WTC11 (cell line): Measurements from ENCODE around the gene PCBP1. TPM values are rescaled to one million over a fixed set of nuclear protein-coding genes. Genes with fewer than 3 reads are reported as not detected.

Experiments used
- ATAC-seq: fragments of 200-7000 bp; cut with Tn5 transposase; 2 replicates; pipeline ENCODE4 v1.10.0; 2021; ENCODE audit warnings: mild to moderate bottlenecking, moderate library complexity
- CTCF ChIA-PET: fragments of 300-600 bp; sonication (Branson Sonifier 250); formaldehyde crosslinking; loops from one replicate; lab custom pipeline; 2021; ENCODE audit warnings: antibody characterized with exemption; lab: Charles Lee
- POLR2A ChIA-PET: fragments of 350-600 bp; sonication (Branson Sonifier 250); formaldehyde crosslinking; loops from one replicate; lab custom pipeline; 2021; ENCODE audit warnings: antibody characterized with exemption; lab: Charles Lee
- DNase-seq: peaks from one replicate; pipeline ENCODE4 v3.0.0; 2021; ENCODE audit warnings: low spot score
- H3K27ac Mint-ChIP-seq: 2 replicates; pipeline ENCODE4 v1.8.0; 2021; ENCODE audit warnings: mixed read lengths
- H3K27me3 Mint-ChIP-seq: 2 replicates; pipeline ENCODE4 v1.8.0; 2021; ENCODE audit warnings: low read depth, mild to moderate bottlenecking, moderate library complexity, mixed read lengths
- H3K36me3 Mint-ChIP-seq: 2 replicates; pipeline ENCODE4 v1.8.0; 2021; ENCODE audit warnings: mixed read lengths
- H3K4me1 Mint-ChIP-seq: 2 replicates; pipeline ENCODE4 v1.8.0; 2022; ENCODE audit warnings: mixed read lengths
- H3K4me3 Mint-ChIP-seq: 2 replicates; pipeline ENCODE4 v1.8.0; 2021; ENCODE audit warnings: mild to moderate bottlenecking, moderate library complexity, mixed read lengths
- H3K9me3 Mint-ChIP-seq: 2 replicates; pipeline ENCODE4 v1.8.0; 2021; ENCODE audit warnings: mixed read lengths
- ARID4B ChIP-seq: sonication (generic); formaldehyde crosslinking; IDR thresholded peaks from 2 replicates; pipeline ENCODE4 v1.8.0; 2023; ENCODE audit warnings: missing genetic modification reagents, mild to moderate bottlenecking, borderline replicate concordance
- ATF1 ChIP-seq: sonication (generic); formaldehyde crosslinking; IDR thresholded peaks from 2 replicates; pipeline ENCODE4 v1.8.1; 2023; ENCODE audit warnings: mild to moderate bottlenecking, moderate library complexity, missing genetic modification reagents
- CBFB ChIP-seq: sonication (generic); formaldehyde crosslinking; IDR thresholded peaks from 2 replicates; pipeline ENCODE4 v1.8.1; 2022; ENCODE audit warnings: mild to moderate bottlenecking, low read depth, missing genetic modification reagents
- CDX4 ChIP-seq: fragments of 250-450 bp; sonication (Bioruptor Pico); IDR thresholded peaks from 2 replicates; pipeline ENCODE4 v1.9.0; 2021; ENCODE audit warnings: moderate library complexity, mild to moderate bottlenecking, inconsistent platforms, borderline replicate concordance
- CREB1 ChIP-seq: sonication (generic); formaldehyde crosslinking; IDR thresholded peaks from 2 replicates; pipeline ENCODE4 v1.8.0; 2023; ENCODE audit warnings: mild to moderate bottlenecking, missing genetic modification reagents
- CREM ChIP-seq: sonication (generic); formaldehyde crosslinking; IDR thresholded peaks from 2 replicates; pipeline ENCODE4 v1.8.1; 2022; ENCODE audit warnings: mild to moderate bottlenecking, missing genetic modification reagents, moderate library complexity
- ERG ChIP-seq: fragments of 250-450 bp; sonication (Bioruptor Pico); IDR thresholded peaks from 2 replicates; pipeline ENCODE4 v1.8.0; 2021; ENCODE audit warnings: mild to moderate bottlenecking
- ESRRA ChIP-seq: sonication (generic); formaldehyde crosslinking; IDR thresholded peaks from 2 replicates; pipeline ENCODE4 v1.8.1; 2022; ENCODE audit warnings: mild to moderate bottlenecking, missing genetic modification reagents, borderline replicate concordance
- GABPB1 ChIP-seq: sonication (generic); formaldehyde crosslinking; IDR thresholded peaks from 2 replicates; pipeline ENCODE4 v1.8.1; 2023; ENCODE audit warnings: mild to moderate bottlenecking, missing genetic modification reagents
- HMGXB4 ChIP-seq: sonication (generic); formaldehyde crosslinking; IDR thresholded peaks from 2 replicates; pipeline ENCODE4 v1.8.1; 2023; ENCODE audit warnings: mild to moderate bottlenecking, moderate library complexity, missing genetic modification reagents
- IRF1 ChIP-seq: sonication (generic); formaldehyde crosslinking; IDR thresholded peaks from 2 replicates; pipeline ENCODE4 v1.8.0; 2023; ENCODE audit warnings: missing genetic modification reagents
- KAT7 ChIP-seq: sonication (generic); formaldehyde crosslinking; IDR thresholded peaks from 2 replicates; pipeline ENCODE4 v1.8.1; 2023; ENCODE audit warnings: missing genetic modification reagents, mild to moderate bottlenecking, borderline replicate concordance
- RORB ChIP-seq: fragments of 250-450 bp; sonication (Bioruptor Pico); IDR thresholded peaks from 2 replicates; pipeline ENCODE4 v1.9.0; 2021; ENCODE audit warnings: mild to moderate bottlenecking
- ZBTB21 ChIP-seq: sonication (generic); formaldehyde crosslinking; IDR thresholded peaks from 2 replicates; pipeline ENCODE4 v1.8.1; 2023; ENCODE audit warnings: mild to moderate bottlenecking, missing genetic modification reagents, borderline replicate concordance
- ZNF263 ChIP-seq: sonication (generic); formaldehyde crosslinking; IDR thresholded peaks from 2 replicates; pipeline ENCODE4 v1.8.1; 2022; ENCODE audit warnings: low read depth, mild to moderate bottlenecking, moderate library complexity, missing genetic modification reagents
- ZNF317 ChIP-seq: sonication (generic); formaldehyde crosslinking; IDR thresholded peaks from 2 replicates; pipeline ENCODE4 v1.8.1; 2023; ENCODE audit warnings: low read depth, mild to moderate bottlenecking, moderate library complexity, missing genetic modification reagents, borderline replicate concordance
- ZNF671 ChIP-seq: fragments of 250-450 bp; sonication (Bioruptor Pico); IDR thresholded peaks from 2 replicates; pipeline ENCODE4 v1.8.0; 2021; ENCODE audit warnings: mild to moderate bottlenecking
- total RNA-seq: library from RNA; stranded (reverse); gene quantifications from 3 replicates; pipeline ENCODE4 v1.2.3, GENCODE V29; 2021

Gene PCBP1
- total RNA-seq, 1 experiment from 2014 or later = 489 TPM

- peaks cover 13% of the 10 kb centered on the region for H3K4me1 Mint-ChIP-seq
- H3K27ac Mint-ChIP-seq = peak overlapping the region; percentile 36
- DNase-seq (no peak), ATAC-seq (no peak)
- ChIA-PET CTCF (interaction anchor here (0.7 to 1.7 kb wide), 2 partner anchors 112 to 164 kb away, joined by 3 read pairs; partner anchors contain the start of genes C2orf42 and MXD1), POLR2A (interaction anchor here (1.4 kb wide), 1 partner anchor 164 kb away, joined by 4 read pairs; the partner anchor contains the start of gene MXD1)
- H3K9me3 Mint-ChIP-seq = no peaks in the 10 kb centered on the region
- H3K4me3 Mint-ChIP-seq = no peak overlapping the region
- peaks cover 55% of the 10 kb centered on the region for H3K36me3 Mint-ChIP-seq
- no peaks in the 10 kb centered on the region for H3K27me3 Mint-ChIP-seq
- TF ChIP-seq ESRRA (no peak), HMGXB4 (no peak), CREM (no peak)
- TF ChIP-seq, all 79 proteins: peak for 0
Measured at GRCh38 chr2:70078384-70078783, 8.9 kb upstream of the PCBP1 start.

- DNase-seq (no peak), ATAC-seq (no peak)
- Mint-ChIP-seq H3K9me3 (no peaks in the 10 kb centered on the region), H3K27me3 (no peaks in the 10 kb centered on the region), H3K4me1 (peaks cover 36% of the 10 kb centered on the region), H3K27ac (peak overlapping the region; percentile 75), H3K4me3 (no peak overlapping the region), H3K36me3 (peaks cover 58% of the 10 kb centered on the region)
- CTCF ChIA-PET = interaction anchor here (1.5 kb wide), 1 partner anchor 10 kb away, joined by 3 read pairs; no protein-coding TSS in a partner anchor
- POLR2A ChIA-PET = interaction anchor here (0.7 kb wide), 1 partner anchor 65 kb away, joined by 3 read pairs; no protein-coding TSS in a partner anchor
- TF ChIP-seq CDX4 = no peak
- no peak for TF ChIP-seq KAT7 (CRISPR knock-in tag)
- no peak for TF ChIP-seq RORB (CRISPR knock-in tag)
- no peak for TF ChIP-seq ERG (CRISPR knock-in tag)
- TF ChIP-seq CREB1 (CRISPR knock-in tag) = no peak
- TF ChIP-seq ZBTB21 = no peak
- TF ChIP-seq ZNF671 (CRISPR knock-in tag) = no peak
- TF ChIP-seq ZNF317 (CRISPR knock-in tag) = no peak
Measured at GRCh38 chr2:70080610-70081200, 6.6 kb upstream of the PCBP1 start.

GRCh38 chr2:70081221-70081620 lies 6.1 kb upstream of the PCBP1 start:
- ATAC-seq (no peak), DNase-seq (no peak)
- H3K4me3 Mint-ChIP-seq = no peak overlapping the region
- H3K27ac Mint-ChIP-seq = peak overlapping the region; percentile 75; the same call in 1 of the 2 replicates
- no peaks in the 10 kb centered on the region for H3K9me3 Mint-ChIP-seq
- H3K4me1 Mint-ChIP-seq = peaks cover 40% of the 10 kb centered on the region
- CTCF ChIA-PET = interaction anchor here (1.5 kb wide), 1 partner anchor 10 kb away, joined by 3 read pairs; no protein-coding TSS in a partner anchor
- TF ChIP-seq ARID4B (CRISPR knock-in tag) (no peak), ZNF263 (no peak), ZNF317 (CRISPR knock-in tag) (no peak), CBFB (no peak), IRF1 (CRISPR knock-in tag) (no peak), ATF1 (CRISPR knock-in tag) (no peak), GABPB1 (CRISPR knock-in tag) (no peak)
- no peaks in the 10 kb centered on the region for H3K27me3 Mint-ChIP-seq
- H3K36me3 Mint-ChIP-seq = peaks cover 54% of the 10 kb centered on the region
- POLR2A ChIA-PET = no interaction called here
